HEK293 (cell line): ENCODE data around the gene ZNF792.

ENCODE experiments used
- BCL11B ChIP-seq: fragments of 450-650 bp; formaldehyde crosslinking; IDR thresholded peaks from 2 replicates; pipeline ENCODE4 v1.5.1; 2016; ENCODE audit warnings: low read depth, missing biosample characterization, missing genetic modification characterization
- EGR2 ChIP-seq: fragments of 450-650 bp; formaldehyde crosslinking; IDR thresholded peaks from 2 replicates; pipeline ENCODE4 v1.5.1; 2016; ENCODE audit warnings: low read depth, missing biosample characterization, missing genetic modification characterization
- HOXA7 ChIP-seq: sonication (generic); formaldehyde crosslinking; IDR thresholded peaks from 2 replicates; pipeline ENCODE4 v1.8.1; 2022; ENCODE audit warnings: missing genetic modification reagents, borderline replicate concordance
- HOXC10 ChIP-seq: sonication (generic); formaldehyde crosslinking; IDR thresholded peaks from 2 replicates; pipeline ENCODE4 v1.8.1; 2023; ENCODE audit warnings: mild to moderate bottlenecking, missing genetic modification reagents
- KLF8 ChIP-seq: fragments of 450-650 bp; formaldehyde crosslinking; IDR thresholded peaks from 2 replicates; pipeline ENCODE4 v1.5.1; 2016; ENCODE audit warnings: missing biosample characterization, missing genetic modification characterization
- MYNN ChIP-seq: fragments of 450-650 bp; formaldehyde crosslinking; IDR thresholded peaks from 2 replicates; pipeline ENCODE4 v1.5.1; 2016; ENCODE audit warnings: missing biosample characterization, missing genetic modification characterization, borderline replicate concordance
- SCRT2 ChIP-seq: fragments of 450-650 bp; formaldehyde crosslinking; IDR thresholded peaks from 2 replicates; pipeline ENCODE4 v1.5.1; 2016; ENCODE audit warnings: missing biosample characterization, missing genetic modification characterization
- YY2 ChIP-seq: fragments of 450-650 bp; formaldehyde crosslinking; IDR thresholded peaks from 2 replicates; pipeline ENCODE4 v1.5.1; 2016; ENCODE audit warnings: missing biosample characterization, missing genetic modification characterization
- ZBTB49 ChIP-seq: fragments of 450-650 bp; formaldehyde crosslinking; IDR thresholded peaks from 2 replicates; pipeline ENCODE4 v1.5.1; 2016; ENCODE audit warnings: missing biosample characterization, missing genetic modification characterization, low read depth
- ZFP69B ChIP-seq: fragments of 450-650 bp; formaldehyde crosslinking; IDR thresholded peaks from 2 replicates; pipeline ENCODE4 v1.5.1; 2016; ENCODE audit warnings: missing biosample characterization, missing genetic modification characterization
- ZNF121 ChIP-seq: fragments of 450-650 bp; formaldehyde crosslinking; IDR thresholded peaks from 2 replicates; pipeline ENCODE4 v1.5.1; 2016; ENCODE audit warnings: missing biosample characterization, missing genetic modification characterization
- ZNF133 ChIP-seq: fragments of 450-650 bp; formaldehyde crosslinking; IDR thresholded peaks from 2 replicates; pipeline ENCODE4 v1.5.1; 2016; ENCODE audit warnings: missing biosample characterization, missing genetic modification characterization
- ZNF146 ChIP-seq: fragments of 450-650 bp; formaldehyde crosslinking; IDR thresholded peaks from 2 replicates; pipeline ENCODE4 v1.5.1; 2016; ENCODE audit warnings: missing biosample characterization, missing genetic modification characterization
- ZNF174 ChIP-seq: fragments of 450-650 bp; formaldehyde crosslinking; IDR thresholded peaks from 2 replicates; pipeline ENCODE4 v1.5.0; 2017; ENCODE audit warnings: missing biosample characterization, mild to moderate bottlenecking, missing genetic modification characterization
- ZNF214 ChIP-seq: fragments of 450-650 bp; formaldehyde crosslinking; IDR thresholded peaks from 2 replicates; pipeline ENCODE4 v1.5.1; 2017; ENCODE audit warnings: missing biosample characterization, mild to moderate bottlenecking, missing genetic modification characterization, borderline replicate concordance
- ZNF239 ChIP-seq: fragments of 450-650 bp; formaldehyde crosslinking; IDR thresholded peaks from 2 replicates; pipeline ENCODE4 v1.5.1; 2016; ENCODE audit warnings: missing biosample characterization, missing genetic modification characterization
- ZNF280C ChIP-seq: fragments of 450-650 bp; formaldehyde crosslinking; IDR thresholded peaks from 2 replicates; pipeline ENCODE4 v1.5.1; 2016; ENCODE audit warnings: missing biosample characterization, missing genetic modification characterization
- ZNF404 ChIP-seq: fragments of 450-650 bp; formaldehyde crosslinking; IDR thresholded peaks from 2 replicates; pipeline ENCODE4 v1.5.1; 2017; ENCODE audit warnings: missing biosample characterization, missing genetic modification characterization
- ZNF423 ChIP-seq: fragments of 450-650 bp; formaldehyde crosslinking; IDR thresholded peaks from 2 replicates; pipeline ENCODE4 v1.5.1; 2016; ENCODE audit warnings: missing biosample characterization, missing genetic modification characterization
- ZNF514 ChIP-seq: fragments of 450-650 bp; formaldehyde crosslinking; IDR thresholded peaks from 2 replicates; pipeline ENCODE4 v1.5.1; 2016; ENCODE audit warnings: missing biosample characterization, missing genetic modification characterization
- ZNF521 ChIP-seq: fragments of 450-650 bp; formaldehyde crosslinking; IDR thresholded peaks from 2 replicates; pipeline ENCODE4 v1.5.1; 2017; ENCODE audit warnings: missing biosample characterization, mild to moderate bottlenecking, missing genetic modification characterization
- ZNF596 ChIP-seq: fragments of 450-650 bp; IDR thresholded peaks from 2 replicates; pipeline ENCODE4 v1.5.0; 2018; ENCODE audit warnings: missing biosample characterization, mild to moderate bottlenecking, missing genetic modification characterization, moderate library complexity
- ZNF600 ChIP-seq: fragments of 450-650 bp; formaldehyde crosslinking; IDR thresholded peaks from 2 replicates; pipeline ENCODE4 v1.5.1; 2016; ENCODE audit warnings: missing biosample characterization, missing genetic modification characterization
- ZNF660 ChIP-seq: fragments of 450-650 bp; IDR thresholded peaks from 2 replicates; pipeline ENCODE4 v1.5.1; 2018; ENCODE audit warnings: missing biosample characterization, mild to moderate bottlenecking, missing genetic modification characterization
- ZNF768 ChIP-seq: fragments of 450-650 bp; formaldehyde crosslinking; IDR thresholded peaks from 2 replicates; pipeline ENCODE4 v1.5.1; 2018; ENCODE audit warnings: missing biosample characterization, mild to moderate bottlenecking, missing genetic modification characterization
- ZNF830 ChIP-seq: fragments of 450-650 bp; IDR thresholded peaks from 2 replicates; pipeline ENCODE4 v1.5.0; 2018; ENCODE audit warnings: missing biosample characterization, missing genetic modification characterization, low read depth, mild to moderate bottlenecking, moderate library complexity
- ZNF843 ChIP-seq: fragments of 450-650 bp; formaldehyde crosslinking; IDR thresholded peaks from 2 replicates; pipeline ENCODE4 v1.5.1; 2016; ENCODE audit warnings: missing biosample characterization, missing genetic modification characterization
- ZSCAN18 ChIP-seq: fragments of 450-650 bp; formaldehyde crosslinking; IDR thresholded peaks from 2 replicates; pipeline ENCODE4 v1.5.1; 2016; ENCODE audit warnings: missing biosample characterization, missing genetic modification characterization
- TF ChIP-seq, protein P1 (sequence below): fragments of 450-650 bp; formaldehyde crosslinking; IDR thresholded peaks from 2 replicates; pipeline ENCODE4 v1.5.1; 2016; ENCODE audit warnings: missing biosample characterization, missing genetic modification characterization
- TF ChIP-seq, protein P2 (sequence below): IDR thresholded peaks from 2 replicates; pipeline ENCODE4 v1.6.1; 2011; ENCODE audit warnings: mild to moderate bottlenecking, low read depth, low read length, borderline replicate concordance

Gene ZNF792

GRCh38 chr19:34999498-35000337 lies 35.7 kb upstream of the ZNF792 start, which contains the start of gene GRAMD1A (continued):
- TF ChIP-seq, protein P1, sequence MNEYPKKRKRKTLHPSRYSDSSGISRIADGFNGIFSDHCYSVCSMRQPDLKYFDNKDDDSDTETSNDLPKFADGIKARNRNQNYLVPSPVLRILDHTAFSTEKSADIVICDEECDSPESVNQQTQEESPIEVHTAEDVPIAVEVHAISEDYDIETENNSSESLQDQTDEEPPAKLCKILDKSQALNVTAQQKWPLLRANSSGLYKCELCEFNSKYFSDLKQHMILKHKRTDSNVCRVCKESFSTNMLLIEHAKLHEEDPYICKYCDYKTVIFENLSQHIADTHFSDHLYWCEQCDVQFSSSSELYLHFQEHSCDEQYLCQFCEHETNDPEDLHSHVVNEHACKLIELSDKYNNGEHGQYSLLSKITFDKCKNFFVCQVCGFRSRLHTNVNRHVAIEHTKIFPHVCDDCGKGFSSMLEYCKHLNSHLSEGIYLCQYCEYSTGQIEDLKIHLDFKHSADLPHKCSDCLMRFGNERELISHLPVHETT (tag by site-specific recombination), result peak; percentile 61
- TF ChIP-seq ZNF174 (tag by site-specific recombination), result no peak
- no peak for TF ChIP-seq YY2 (tag by site-specific recombination)
- TF ChIP-seq ZSCAN18, result peak; percentile 48; the same call in 1 of the 2 replicates
- TF ChIP-seq ZNF121 (tag by site-specific recombination), result peak; percentile 9; the same call in 1 of the 2 replicates
- no peak for TF ChIP-seq MYNN (tag by site-specific recombination)
- TF ChIP-seq ZNF830 (tag by site-specific recombination), result no peak
- TF ChIP-seq ZNF514 (tag by site-specific recombination), result no peak
- TF ChIP-seq ZNF133, result no peak
- TF ChIP-seq ZNF596 (tag by site-specific recombination), result no peak
- TF ChIP-seq, protein P2, sequence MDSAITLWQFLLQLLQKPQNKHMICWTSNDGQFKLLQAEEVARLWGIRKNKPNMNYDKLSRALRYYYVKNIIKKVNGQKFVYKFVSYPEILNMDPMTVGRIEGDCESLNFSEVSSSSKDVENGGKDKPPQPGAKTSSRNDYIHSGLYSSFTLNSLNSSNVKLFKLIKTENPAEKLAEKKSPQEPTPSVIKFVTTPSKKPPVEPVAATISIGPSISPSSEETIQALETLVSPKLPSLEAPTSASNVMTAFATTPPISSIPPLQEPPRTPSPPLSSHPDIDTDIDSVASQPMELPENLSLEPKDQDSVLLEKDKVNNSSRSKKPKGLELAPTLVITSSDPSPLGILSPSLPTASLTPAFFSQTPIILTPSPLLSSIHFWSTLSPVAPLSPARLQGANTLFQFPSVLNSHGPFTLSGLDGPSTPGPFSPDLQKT, result no peak
- no peak for TF ChIP-seq ZNF280C (tag by site-specific recombination)
- 0 out of 2 replicates have a peak, but pooled peaks have one; percentile 21 for TF ChIP-seq SCRT2 (tag by site-specific recombination)
- peak; percentile 66 for TF ChIP-seq ZNF423 (tag by site-specific recombination)
- TF ChIP-seq ZFP69B (tag by site-specific recombination), result peak; percentile 83
- TF ChIP-seq EGR2, result peak; percentile 79
- no peak for TF ChIP-seq ZNF146
- TF ChIP-seq ZBTB49, result no peak
- no peak for TF ChIP-seq ZNF660 (tag by site-specific recombination)
- no peak for TF ChIP-seq ZNF521 (tag by site-specific recombination)
- no peak for TF ChIP-seq BCL11B (tag by site-specific recombination)
- TF ChIP-seq ZNF843 (tag by site-specific recombination), result peak; percentile 68; the same call in 1 of the 2 replicates
- no peak for TF ChIP-seq ZNF768 (tag by site-specific recombination)
- no peak; the same call in 1 of the 2 replicates for TF ChIP-seq ZNF239
- TF ChIP-seq HOXA7 (CRISPR knock-in tag), result peak; percentile 44; the same call in 1 of the 2 replicates
- TF ChIP-seq ZNF600 (tag by site-specific recombination), result peak; percentile 34; the same call in 1 of the 2 replicates
- TF ChIP-seq HOXC10, result no peak
- no peak for TF ChIP-seq ZNF404 (tag by site-specific recombination)
- TF ChIP-seq KLF8 (tag by site-specific recombination), result peak; percentile 97
- no peak for TF ChIP-seq ZNF214 (tag by site-specific recombination)
